GM21825 (cell line): ENCODE measurements around the gene NLN.
A peak's percentile ranks its signal among the peaks of the same experiment; 100 is the strongest.
"Not testable (repeated sequence)": the region's sequence is repeated elsewhere in the genome, so short reads cannot be mapped to it uniquely, and the experiment has no call there.

ENCODE experiments used
- ATAC-seq: cut with Tn5 transposase; IDR thresholded peaks from one replicate; pipeline ENCODE4 v1.9.1; 2021; ENCODE audit warnings: mild to moderate bottlenecking, moderate library complexity; ENCODE audit not compliant: unreplicated experiment

NLN gene

GRCh38 chr5:65769539-65769938 lies 47.5 kb downstream of the NLN start:
- ATAC-seq, result no peak

GRCh38 chr5:65771266-65771665 lies 49.3 kb downstream of the NLN start:
- no peak for ATAC-seq

- ATAC-seq, result not testable (repeated sequence)
Observed at GRCh38 chr5:65772963-65773362, 51.0 kb downstream of the NLN start.

GRCh38 chr5:65774346-65774745 lies 52.3 kb downstream of the NLN start:
- no peak for ATAC-seq

GRCh38 chr5:65775476-65775875 lies 53.5 kb downstream of the NLN start:
- ATAC-seq, result no peak

GRCh38 chr5:65776441-65777141 lies 54.6 kb downstream of the NLN start:
- no peak for ATAC-seq

- ATAC-seq, result no peak
Observed at GRCh38 chr5:65778126-65778525, 56.1 kb downstream of the NLN start.

GRCh38 chr5:65779643-65780042 lies 57.6 kb downstream of the NLN start:
- peak; percentile 69 for ATAC-seq

GRCh38 chr5:65788296-65788695 lies 66.3 kb downstream of the NLN start:
- not testable (repeated sequence) for ATAC-seq

- ATAC-seq, result no peak
Observed at GRCh38 chr5:65790371-65791163, 68.6 kb downstream of the NLN start.

GRCh38 chr5:65791712-65792673 lies 70.0 kb downstream of the NLN start:
- no peak for ATAC-seq

- ATAC-seq, result no peak
Observed at GRCh38 chr5:65796269-65796668, 74.3 kb downstream of the NLN start.

GRCh38 chr5:65796751-65797316 lies 74.8 kb downstream of the NLN start:
- ATAC-seq, result no peak

- no peak for ATAC-seq
Observed at GRCh38 chr5:65797481-65797880, 75.5 kb downstream of the NLN start.

GRCh38 chr5:65799857-65800256 lies 77.9 kb downstream of the NLN start:
- ATAC-seq, result no peak

- ATAC-seq, result no peak
Observed at GRCh38 chr5:65800775-65801174, 78.8 kb downstream of the NLN start.

GRCh38 chr5:65801352-65801783 lies 79.4 kb downstream of the NLN start:
- no peak for ATAC-seq

GRCh38 chr5:65802080-65802479 lies 80.1 kb downstream of the NLN start:
- ATAC-seq, result no peak

GRCh38 chr5:65802820-65803219 lies 80.8 kb downstream of the NLN start:
- no peak for ATAC-seq

GRCh38 chr5:65803699-65804391 lies 81.8 kb downstream of the NLN start:
- ATAC-seq, result no peak
